ENCODE measurements around the gene ACTG2.

ACTG2 gene

DNA sequence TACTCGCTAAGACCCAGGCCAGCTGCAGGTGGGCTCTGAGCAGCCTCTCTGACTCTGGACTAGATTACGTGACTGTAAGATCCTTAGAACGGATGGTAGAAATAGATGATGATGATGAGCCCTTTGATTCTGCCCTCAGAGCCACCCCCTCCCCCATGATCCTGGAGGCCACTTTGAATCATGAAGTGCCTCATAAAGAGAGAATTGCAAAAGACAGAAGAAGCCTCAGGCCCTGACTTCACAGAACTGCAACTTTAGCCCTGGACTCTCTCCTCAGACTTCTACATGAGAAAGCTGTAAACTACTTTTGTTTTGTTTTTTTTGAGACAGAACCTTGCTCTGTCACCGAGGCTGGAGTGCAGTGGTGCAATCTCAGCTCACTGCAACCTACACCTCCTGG is 76.5 kb downstream of the ACTG2 start:
- no peak for DNase-seq (ENCODE audit: low read depth)
